H9 (cell line): ENCODE measurements around the gene RAB31. TPM values are rescaled to one million over a fixed set of nuclear protein-coding genes. Genes with fewer than 3 reads are reported as not detected.

Experiments used
- DNase-seq: peaks from one replicate; pipeline ENCODE4 v3.0.0-alpha.2; 2017
- H2AFZ ChIP-seq: one replicate; pipeline ENCODE4 v1.6.1; 2013; ENCODE audit warnings: mild to moderate bottlenecking, low read length, control low read depth, moderate library complexity
- H2AK5ac ChIP-seq: 2 replicates; pipeline ENCODE4 v1.6.1; 2013; ENCODE audit warnings: low read length, control low read depth, mixed read lengths; ENCODE audit not compliant: insufficient read length
- H2BK120ac ChIP-seq: one replicate; pipeline ENCODE4 v1.6.1; 2013; ENCODE audit warnings: low read depth, mild to moderate bottlenecking, low read length, control low read depth, inconsistent platforms; ENCODE audit not compliant: poor library complexity, severe bottlenecking
- H2BK12ac ChIP-seq: 2 replicates; pipeline ENCODE4 v1.6.1; 2013; ENCODE audit warnings: low read length, control low read depth, mixed read lengths, low read depth; ENCODE audit not compliant: insufficient read length
- H2BK15ac ChIP-seq: 2 replicates; pipeline ENCODE4 v1.6.1; 2013; ENCODE audit warnings: low read depth, low read length, control low read depth
- H2BK20ac ChIP-seq: one replicate; pipeline ENCODE4 v1.6.1; 2013; ENCODE audit warnings: low read depth, mild to moderate bottlenecking, low read length, control low read depth, inconsistent platforms; ENCODE audit not compliant: poor library complexity, severe bottlenecking
- H2BK5ac ChIP-seq: 2 replicates; pipeline ENCODE4 v1.6.1; 2013; ENCODE audit warnings: low read length, control low read depth, mixed read lengths; ENCODE audit not compliant: insufficient read length
- H3K14ac ChIP-seq: 2 replicates; pipeline ENCODE4 v1.6.1; 2013; ENCODE audit warnings: low read length, control low read depth; ENCODE audit not compliant: insufficient read depth
- H3K18ac ChIP-seq: 2 replicates; pipeline ENCODE4 v1.6.1; 2013; ENCODE audit warnings: low read depth, mild to moderate bottlenecking, mixed read lengths, low read length, control low read depth; ENCODE audit not compliant: insufficient read length
- H3K23ac ChIP-seq: 2 replicates; pipeline ENCODE4 v1.6.1; 2013; ENCODE audit warnings: low read length, control low read depth, mixed read lengths, low read depth; ENCODE audit not compliant: insufficient read length
- H3K23me2 ChIP-seq: 2 replicates; pipeline ENCODE4 v1.6.1; 2013; ENCODE audit warnings: low read depth, mild to moderate bottlenecking, mixed read lengths, low read length, control low read depth; ENCODE audit not compliant: insufficient read length, poor library complexity, severe bottlenecking
- H3K27ac ChIP-seq: 2 replicates; pipeline ENCODE4 v1.5.1; 2013; ENCODE audit warnings: low read length, control low read depth, mixed read lengths, low read depth; ENCODE audit not compliant: insufficient read length
- H3K27me3 ChIP-seq: 2 replicates; pipeline ENCODE4 v1.6.1; 2013; ENCODE audit warnings: low read length, control low read depth, inconsistent platforms; ENCODE audit not compliant: insufficient read depth
- H3K4ac ChIP-seq: 2 replicates; pipeline ENCODE4 v1.6.1; 2013; ENCODE audit warnings: low read depth, mild to moderate bottlenecking, control low read depth, inconsistent platforms, low read length, moderate library complexity
- H3K4me1 ChIP-seq: 2 replicates; pipeline ENCODE4 v1.6.1; 2013; ENCODE audit warnings: low read length, control low read depth, inconsistent platforms; ENCODE audit not compliant: insufficient read depth
- H3K4me2 ChIP-seq: 2 replicates; pipeline ENCODE4 v1.6.1; 2013; ENCODE audit warnings: low read length, control low read depth, mixed read lengths; ENCODE audit not compliant: insufficient read length, insufficient read depth
- H3K56ac ChIP-seq: 2 replicates; pipeline ENCODE4 v1.6.1; 2013; ENCODE audit warnings: low read depth, mild to moderate bottlenecking, mixed read lengths, low read length, control low read depth; ENCODE audit not compliant: insufficient read length
- H3K79me1 ChIP-seq: 2 replicates; pipeline ENCODE4 v1.6.1; 2013; ENCODE audit warnings: low read depth, mild to moderate bottlenecking, moderate library complexity, low read length, control low read depth, inconsistent platforms; ENCODE audit not compliant: insufficient read depth, poor library complexity, severe bottlenecking
- H3K79me2 ChIP-seq: 2 replicates; pipeline ENCODE4 v1.6.1; 2013; ENCODE audit warnings: low read length, control low read depth, inconsistent platforms; ENCODE audit not compliant: insufficient read depth
- H3K9ac ChIP-seq: 2 replicates; pipeline ENCODE4 v1.6.1; 2013; ENCODE audit warnings: low read length, control low read depth, mixed read lengths; ENCODE audit not compliant: insufficient read length; ENCODE audit errors: extremely low read depth
- H3K9me3 ChIP-seq: one replicate; pipeline ENCODE4 v1.6.1; 2013; ENCODE audit warnings: low read depth, low read length, inconsistent platforms; ENCODE audit not compliant: control insufficient read depth
- H3T11ph ChIP-seq: one replicate; pipeline ENCODE4 v1.6.1; 2013; ENCODE audit warnings: mild to moderate bottlenecking, low read length, control low read depth, inconsistent platforms
- H4K20me1 ChIP-seq: one replicate; pipeline ENCODE4 v1.6.1; 2013; ENCODE audit not compliant: control insufficient read depth, insufficient read length, insufficient read depth
- H4K5ac ChIP-seq: 2 replicates; pipeline ENCODE4 v1.6.1; 2013; ENCODE audit warnings: low read depth, mild to moderate bottlenecking, mixed read lengths, low read length, control low read depth; ENCODE audit not compliant: insufficient read length
- H4K8ac ChIP-seq: replicated peaks from 2 replicates; pipeline ENCODE4 v1.6.1; 2013; ENCODE audit warnings: low read length, control low read depth, mixed read lengths, low read depth; ENCODE audit not compliant: insufficient read length
- H4K91ac ChIP-seq: 2 replicates; pipeline ENCODE4 v1.6.1; 2013; ENCODE audit warnings: low read depth, mild to moderate bottlenecking, moderate library complexity, mixed read lengths, low read length, control low read depth; ENCODE audit not compliant: insufficient read length
- H3K27ac Mint-ChIP-seq, 3 experiments: 2 replicates in 2 of 3; 3 replicates in 1 of 3; pipeline ENCODE4 v1.8.0; 2020 to 2021; ENCODE audit warnings: mixed read lengths in 3 of 3, mild to moderate bottlenecking in 1 of 3, moderate library complexity in 1 of 3
- H3K27me3 Mint-ChIP-seq: 2 replicates; pipeline ENCODE4 v1.8.0; 2021; ENCODE audit warnings: low read depth, mild to moderate bottlenecking, moderate library complexity, mixed read lengths
- H3K36me3 Mint-ChIP-seq, 3 experiments: 2 replicates in 2 of 3; 3 replicates in 1 of 3; pipeline ENCODE4 v1.8.0; 2020 to 2021; ENCODE audit warnings: low read depth in 3 of 3, mixed read lengths in 3 of 3; ENCODE audit not compliant: insufficient read depth in 1 of 3
- H3K4me1 Mint-ChIP-seq, 2 experiments: 2 replicates each; pipeline ENCODE4 v1.8.0; 2020; ENCODE audit warnings: mixed read lengths in 2 of 2
- H3K4me3 Mint-ChIP-seq, 2 experiments: 2 replicates in 1 of 2; 3 replicates in 1 of 2; pipeline ENCODE4 v1.8.0; 2020 to 2021; ENCODE audit warnings: mild to moderate bottlenecking in 2 of 2, mixed read lengths in 2 of 2, moderate library complexity in 1 of 2
- H3K9me3 Mint-ChIP-seq, 2 experiments: 2 replicates in 1 of 2; 3 replicates in 1 of 2; pipeline ENCODE4 v1.8.0; 2020; ENCODE audit warnings: mild to moderate bottlenecking in 2 of 2, mixed read lengths in 2 of 2, moderate library complexity in 1 of 2
- total RNA-seq: library from RNA; stranded (reverse); gene quantifications from 2 replicates; pipeline ENCODE4 v1.2.1, GENCODE V29; 2021
- TF ChIP-seq, protein P1 (sequence below): fragments of 200-600 bp; sonication (generic); conservative IDR thresholded peaks from 3 replicates; pipeline ENCODE4 v1.8.0; 2021; ENCODE audit warnings: antibody characterized with exemption, mild to moderate bottlenecking

The RAB31 gene
- total RNA-seq, 1 experiment from 2014 or later: 22.4 TPM

DNA sequence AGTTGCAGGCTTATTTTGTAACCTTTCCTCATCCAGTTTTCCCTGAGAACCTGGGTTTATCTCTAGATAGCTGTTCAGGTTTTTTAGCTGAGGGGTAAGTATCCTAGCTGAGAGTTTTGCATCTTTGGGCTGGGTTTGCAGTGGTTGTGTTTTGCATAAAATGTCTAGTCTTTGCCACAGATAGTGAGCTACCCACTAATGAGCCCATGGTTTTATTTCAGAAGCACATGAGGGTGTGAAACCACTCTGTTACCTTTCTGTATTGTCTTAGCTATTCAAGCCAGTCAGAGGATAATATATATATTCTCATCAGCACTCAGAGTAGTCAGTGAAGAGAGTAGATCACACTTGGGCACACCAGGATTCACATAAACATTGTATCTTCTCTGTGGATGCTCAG, 153.1 kb downstream of the RAB31 start:
- Histone ChIP-seq H2BK20ac (no peak overlapping the region), H3K9ac (no peak overlapping the region), H3K79me1 (no peaks in the 10 kb centered on the region), H4K5ac (no peak overlapping the region), H3K79me2 (no peaks in the 10 kb centered on the region), H2BK5ac (no peak overlapping the region), H3K4me2 (no peak overlapping the region), H4K91ac (no peak overlapping the region), H3T11ph (no peak overlapping the region), H2BK12ac (no peak overlapping the region), H4K8ac (no peak overlapping the region), H4K20me1 (no peaks in the 10 kb centered on the region), H3K9me3 (no peaks in the 10 kb centered on the region), H2BK120ac (no peak overlapping the region), H2BK15ac (no peak overlapping the region), H3K27me3 (no peaks in the 10 kb centered on the region), H2AFZ (no peak overlapping the region), H3K4ac (no peak overlapping the region), H2AK5ac (no peak overlapping the region), H3K18ac (no peak overlapping the region), H3K14ac (no peak overlapping the region), H3K4me1 (no peaks in the 10 kb centered on the region), H3K27ac (no peak overlapping the region), H3K23me2 (no peaks in the 10 kb centered on the region), H3K56ac (no peak overlapping the region), H3K23ac (no peak overlapping the region)
- peaks cover 14% of the 10 kb centered on the region in 2 experiments for H3K9me3 Mint-ChIP-seq
- TF ChIP-seq, protein P1, sequence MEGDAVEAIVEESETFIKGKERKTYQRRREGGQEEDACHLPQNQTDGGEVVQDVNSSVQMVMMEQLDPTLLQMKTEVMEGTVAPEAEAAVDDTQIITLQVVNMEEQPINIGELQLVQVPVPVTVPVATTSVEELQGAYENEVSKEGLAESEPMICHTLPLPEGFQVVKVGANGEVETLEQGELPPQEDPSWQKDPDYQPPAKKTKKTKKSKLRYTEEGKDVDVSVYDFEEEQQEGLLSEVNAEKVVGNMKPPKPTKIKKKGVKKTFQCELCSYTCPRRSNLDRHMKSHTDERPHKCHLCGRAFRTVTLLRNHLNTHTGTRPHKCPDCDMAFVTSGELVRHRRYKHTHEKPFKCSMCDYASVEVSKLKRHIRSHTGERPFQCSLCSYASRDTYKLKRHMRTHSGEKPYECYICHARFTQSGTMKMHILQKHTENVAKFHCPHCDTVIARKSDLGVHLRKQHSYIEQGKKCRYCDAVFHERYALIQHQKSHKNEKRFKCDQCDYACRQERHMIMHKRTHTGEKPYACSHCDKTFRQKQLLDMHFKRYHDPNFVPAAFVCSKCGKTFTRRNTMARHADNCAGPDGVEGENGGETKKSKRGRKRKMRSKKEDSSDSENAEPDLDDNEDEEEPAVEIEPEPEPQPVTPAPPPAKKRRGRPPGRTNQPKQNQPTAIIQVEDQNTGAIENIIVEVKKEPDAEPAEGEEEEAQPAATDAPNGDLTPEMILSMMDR: no peak
- H3K4me1 Mint-ChIP-seq: no peaks in the 10 kb centered on the region; a peak in 1 of 4 replicates
- H3K27ac Mint-ChIP-seq: no peak overlapping the region
- H3K27me3 Mint-ChIP-seq: peaks cover 2% of the 10 kb centered on the region; the same call in 1 of the 2 replicates
- peaks cover 9 to 12% (median 11%) of the 10 kb centered on the region in 3 experiments for H3K36me3 Mint-ChIP-seq
- no peak overlapping the region for H3K4me3 Mint-ChIP-seq
- DNase-seq: no peak
